AG09309 (cell line): ENCODE results near the gene BCCIP.

Experiments used
- DNase-seq: peaks from one replicate; pipeline ENCODE4 v3.0.0-alpha.2; 2010; ENCODE audit warnings: low read depth
- H3K4me3 ChIP-seq: 2 replicates; pipeline ENCODE4 v1.5.1; 2011; ENCODE audit warnings: mild to moderate bottlenecking, low read depth, low read length, moderate library complexity; ENCODE audit not compliant: control insufficient read depth
- TF ChIP-seq, protein P1 (sequence below): IDR thresholded peaks from 2 replicates; pipeline ENCODE4 v1.5.1; 2011; ENCODE audit warnings: mild to moderate bottlenecking, low read depth, low read length, inconsistent platforms; ENCODE audit not compliant: insufficient read depth, control insufficient read depth; ENCODE audit errors: missing control alignments

BCCIP gene

DNA sequence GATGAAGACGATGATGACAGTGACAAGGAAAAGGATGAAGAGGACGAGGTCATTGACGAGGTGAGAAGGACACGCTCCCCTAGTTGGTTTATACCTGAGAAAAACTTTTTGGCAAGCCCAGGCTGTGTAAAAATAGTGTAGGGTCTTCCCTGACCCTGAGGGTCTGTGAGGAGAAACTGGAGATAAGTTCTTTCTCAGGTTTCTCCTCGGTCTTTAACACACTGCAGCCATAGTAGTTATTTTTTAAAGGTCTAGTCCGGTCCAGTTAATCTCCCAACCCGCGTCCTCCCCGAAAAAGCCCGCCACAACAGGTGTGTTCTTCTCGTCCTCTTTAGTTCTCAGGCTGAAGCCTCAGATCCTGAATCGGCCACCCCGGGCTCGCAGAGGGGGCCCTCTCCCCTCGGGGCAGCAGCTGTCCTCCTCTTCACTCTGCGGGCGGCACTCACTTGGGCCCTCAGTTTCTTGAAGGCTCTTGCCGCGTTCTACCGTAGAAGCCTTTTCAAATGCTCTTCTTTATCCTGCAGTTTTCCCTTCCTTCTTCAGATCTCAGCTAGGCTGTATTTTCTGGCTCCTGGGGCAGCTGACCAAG, 411 bp downstream of the BCCIP start:
- H3K4me3 ChIP-seq: peak overlapping the region; percentile 86
- DNase-seq: no peak
- TF ChIP-seq, protein P1, sequence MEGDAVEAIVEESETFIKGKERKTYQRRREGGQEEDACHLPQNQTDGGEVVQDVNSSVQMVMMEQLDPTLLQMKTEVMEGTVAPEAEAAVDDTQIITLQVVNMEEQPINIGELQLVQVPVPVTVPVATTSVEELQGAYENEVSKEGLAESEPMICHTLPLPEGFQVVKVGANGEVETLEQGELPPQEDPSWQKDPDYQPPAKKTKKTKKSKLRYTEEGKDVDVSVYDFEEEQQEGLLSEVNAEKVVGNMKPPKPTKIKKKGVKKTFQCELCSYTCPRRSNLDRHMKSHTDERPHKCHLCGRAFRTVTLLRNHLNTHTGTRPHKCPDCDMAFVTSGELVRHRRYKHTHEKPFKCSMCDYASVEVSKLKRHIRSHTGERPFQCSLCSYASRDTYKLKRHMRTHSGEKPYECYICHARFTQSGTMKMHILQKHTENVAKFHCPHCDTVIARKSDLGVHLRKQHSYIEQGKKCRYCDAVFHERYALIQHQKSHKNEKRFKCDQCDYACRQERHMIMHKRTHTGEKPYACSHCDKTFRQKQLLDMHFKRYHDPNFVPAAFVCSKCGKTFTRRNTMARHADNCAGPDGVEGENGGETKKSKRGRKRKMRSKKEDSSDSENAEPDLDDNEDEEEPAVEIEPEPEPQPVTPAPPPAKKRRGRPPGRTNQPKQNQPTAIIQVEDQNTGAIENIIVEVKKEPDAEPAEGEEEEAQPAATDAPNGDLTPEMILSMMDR: no peak

- DNase-seq: no peak
- TF ChIP-seq, protein P1: no peak
- no peak overlapping the region; the same call in 1 of the 2 replicates for H3K4me3 ChIP-seq
These were observed 1.4 kb downstream of the BCCIP start for GRCh38 chr10:125824736-125825135.

DNA sequence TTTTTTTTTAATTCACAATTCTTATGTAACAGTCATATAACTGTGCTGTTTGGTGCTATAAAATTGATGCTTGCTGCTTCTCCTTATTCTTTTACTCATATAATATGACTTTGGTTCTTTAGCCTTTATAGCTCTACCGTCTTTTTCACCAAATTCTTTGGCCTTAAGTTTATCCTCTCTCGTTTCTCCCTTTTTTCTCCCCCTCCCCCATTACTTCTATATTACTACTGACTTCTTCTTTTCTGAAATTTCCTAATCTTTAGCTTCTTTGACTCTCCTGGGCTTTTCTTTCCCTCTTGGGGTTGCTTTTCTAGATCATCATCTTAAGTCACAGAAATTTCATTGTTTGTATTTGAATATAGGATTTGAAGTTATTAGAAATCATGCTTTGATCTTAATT, 3.8 kb downstream of the BCCIP start:
- DNase-seq: no peak
- no peak overlapping the region for H3K4me3 ChIP-seq
- TF ChIP-seq, protein P1: no peak

DNA sequence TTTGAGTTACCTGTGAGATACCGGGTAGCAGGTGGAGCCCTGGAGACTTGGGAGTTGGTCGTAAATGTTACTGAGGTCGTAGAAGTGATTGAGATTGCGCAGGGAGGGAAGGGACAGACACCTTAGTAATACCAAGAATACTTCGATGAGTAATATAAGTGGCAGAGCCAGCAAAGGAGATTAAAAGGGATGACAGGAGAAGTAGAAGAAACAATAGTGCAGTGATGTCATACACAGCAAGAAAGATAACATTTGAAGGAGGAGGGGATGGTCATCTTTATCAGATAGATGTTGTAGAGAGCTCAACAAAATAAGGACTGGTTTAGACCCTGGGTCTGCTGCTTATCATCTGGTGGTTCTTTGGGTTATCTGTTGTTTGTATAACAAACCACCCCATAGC, 5.0 kb downstream of the BCCIP start:
- TF ChIP-seq, protein P1: no peak
- DNase-seq: no peak
- no peak overlapping the region for H3K4me3 ChIP-seq

GRCh38 chr10:125836746-125837145, 13.4 kb downstream of the BCCIP start:
- H3K4me3 ChIP-seq: no peak overlapping the region
- TF ChIP-seq, protein P1: no peak
- DNase-seq: no peak

- no peak overlapping the region for H3K4me3 ChIP-seq
- TF ChIP-seq, protein P1: no peak
- no peak for DNase-seq
These were observed 15.6 kb downstream of the BCCIP start for GRCh38 chr10:125838802-125839575.
